SK-N-DZ (cell line): ENCODE results near the gene GARIN5A.

ENCODE experiments used
- DNase-seq: peaks from one replicate; pipeline ENCODE4 v3.0.0-alpha.2; 2015; ENCODE audit warnings: low spot score

The GARIN5A gene

GRCh38 chr19:50417111-50418081, 59.3 kb downstream of the GARIN5A start:
- DNase-seq = no peak
